Urothelium cell line (cell line): ENCODE measurements around the gene NMT1.

Source experiments
- DNase-seq: peaks from one replicate; pipeline ENCODE4 v3.0.0; 2011; ENCODE audit warnings: low spot score, mixed read lengths
- FAIRE-seq: peaks from 2 replicates; lab custom pipeline; 2011; peaks lifted over from hg19 to GRCh38; lab: Jason Lieb, UNC

The NMT1 gene

GRCh38 chr17:45077643-45078042 is 16.5 kb downstream of the NMT1 start:
- DNase-seq (no peak), FAIRE-seq (no peak)

GRCh38 chr17:45081047-45081703 is 20.1 kb downstream of the NMT1 start:
- no peak for FAIRE-seq

DNA sequence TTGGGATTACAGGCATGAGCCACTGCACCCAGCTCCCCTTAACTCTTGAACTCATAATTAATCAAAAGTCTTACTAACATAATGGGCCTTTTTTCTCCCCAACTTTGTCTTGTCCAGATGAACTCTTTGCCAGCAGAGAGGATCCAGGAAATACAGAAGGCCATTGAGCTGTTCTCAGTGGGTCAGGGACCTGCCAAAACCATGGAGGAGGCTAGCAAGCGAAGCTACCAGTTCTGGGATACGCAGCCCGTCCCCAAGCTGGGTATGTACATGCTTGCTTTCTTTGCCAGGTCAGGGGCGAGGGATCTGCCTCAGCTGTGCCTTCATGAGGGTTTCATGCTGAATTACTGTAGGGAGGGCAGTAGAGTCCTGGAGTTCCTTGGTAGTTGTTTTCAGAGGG is 25.3 kb downstream of the NMT1 start:
- no peak for DNase-seq
- FAIRE-seq: no peak

More at GRCh38 chr17:45081047-45081703, 20.1 kb downstream of the NMT1 start:
- no peak for DNase-seq

GRCh38 chr17:45086865-45087503 is 25.9 kb downstream of the NMT1 start:
- no peak for FAIRE-seq

DNA sequence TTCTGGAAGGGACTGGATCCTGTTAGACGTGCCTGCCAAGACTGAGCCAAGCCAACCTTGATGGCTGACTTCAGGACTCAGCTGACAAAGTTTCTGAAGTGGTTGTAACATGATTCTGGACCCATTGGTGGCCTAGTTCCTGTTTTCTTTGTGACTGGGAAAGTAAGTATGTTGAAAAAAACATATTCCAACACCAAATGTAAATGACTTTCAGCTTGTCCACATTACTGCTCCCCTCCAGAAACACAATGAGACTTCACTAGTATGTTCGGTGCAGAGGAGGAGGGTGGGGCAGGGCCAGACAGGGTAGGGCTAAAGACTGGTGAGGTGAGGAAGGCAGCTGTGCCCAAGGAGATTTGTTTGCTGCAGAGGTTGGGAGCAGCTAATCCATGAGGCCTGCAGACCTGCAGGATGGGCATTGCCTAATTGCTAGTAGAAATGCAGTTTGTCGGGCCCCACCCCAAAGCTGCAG is 26.4 kb downstream of the NMT1 start:
- DNase-seq: no peak
- no peak for FAIRE-seq

More at GRCh38 chr17:45086865-45087503, 25.9 kb downstream of the NMT1 start:
- no peak for DNase-seq

DNA sequence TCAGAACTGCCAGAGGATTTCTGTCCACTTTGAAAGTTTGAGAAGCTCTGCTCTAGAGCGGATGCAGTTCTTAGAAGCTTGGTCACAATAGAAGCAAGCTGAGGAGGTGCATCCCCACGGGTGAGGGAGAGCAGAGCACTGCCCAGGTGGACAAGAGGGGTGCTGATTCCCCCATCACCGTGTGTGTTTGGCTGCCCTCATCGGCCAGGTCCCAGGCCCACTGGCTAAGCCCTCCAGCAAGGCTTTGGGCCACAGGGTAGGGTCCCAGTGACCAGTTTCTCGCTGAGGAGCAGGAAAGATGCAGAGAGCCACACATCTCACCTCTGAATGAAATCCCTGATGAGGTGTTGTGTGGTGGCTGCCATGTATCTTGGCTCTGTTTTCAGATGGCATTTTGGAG is 26.9 kb downstream of the NMT1 start:
- no peak for FAIRE-seq

GRCh38 chr17:45088741-45089140 is 27.6 kb downstream of the NMT1 start:
- FAIRE-seq: no peak
- no peak for DNase-seq

More for the DNA sequence above, 26.9 kb downstream of the NMT1 start:
- no peak for DNase-seq

GRCh38 chr17:45090711-45091110 is 29.6 kb downstream of the NMT1 start:
- FAIRE-seq (no peak), DNase-seq (no peak)

DNA sequence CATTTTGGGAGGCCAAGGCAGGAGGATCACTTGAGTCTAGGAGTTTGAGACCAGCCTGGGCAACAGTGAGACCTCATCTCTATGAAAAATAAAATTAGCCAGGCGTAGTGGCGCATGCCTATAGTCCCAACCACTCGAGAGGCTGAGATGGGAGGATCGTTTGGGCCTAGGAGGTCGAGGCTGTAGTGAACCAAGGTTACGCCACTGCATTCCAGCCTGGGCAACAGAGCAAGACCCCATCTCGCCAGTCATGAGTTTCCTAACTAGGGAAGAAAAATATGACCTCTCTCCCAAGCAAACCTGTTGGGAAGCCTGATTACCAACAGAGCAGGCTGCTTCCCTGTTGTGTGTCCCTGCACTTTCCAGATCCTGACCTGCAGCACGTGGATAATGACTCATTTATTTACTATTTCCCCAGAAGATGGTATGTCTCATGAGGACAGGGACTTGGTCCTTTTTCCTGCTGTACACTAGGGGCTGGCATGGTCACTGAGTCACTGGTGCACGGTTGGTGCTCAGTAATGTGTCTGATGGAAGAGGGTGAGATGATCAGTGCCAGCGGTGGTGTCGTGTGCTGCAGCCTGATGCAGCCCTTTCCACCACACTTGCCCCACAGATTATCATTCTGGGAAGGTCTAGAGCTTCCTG is 30.8 kb downstream of the NMT1 start:
- FAIRE-seq: no peak
- DNase-seq: no peak

DNA sequence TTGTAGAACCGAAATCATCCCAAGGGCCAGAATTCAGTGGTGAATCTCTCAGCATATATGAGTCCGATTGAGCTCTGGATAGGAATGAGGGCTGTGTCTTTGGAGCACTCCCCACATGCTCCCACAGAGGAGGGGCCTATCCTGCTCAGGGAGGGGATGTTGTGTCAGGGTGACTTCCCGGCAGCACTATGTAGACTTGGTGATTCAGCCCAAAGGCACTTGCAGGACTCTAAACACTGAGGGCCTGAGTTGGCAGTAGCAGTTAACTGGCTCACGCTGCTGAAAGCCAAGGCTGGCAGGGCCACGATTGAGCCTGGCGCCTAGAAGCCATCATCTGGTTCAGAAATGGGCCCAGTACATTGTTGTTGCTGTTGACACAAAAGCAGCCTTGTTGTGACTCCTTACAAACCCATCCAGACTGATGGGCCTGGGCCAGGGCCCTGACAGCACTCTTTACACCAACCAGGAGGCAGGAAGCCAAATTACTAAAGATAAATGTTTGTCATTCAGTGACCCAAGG is 31.9 kb downstream of the NMT1 start:
- DNase-seq: peak; percentile 97
- FAIRE-seq: peak; percentile 98

DNA sequence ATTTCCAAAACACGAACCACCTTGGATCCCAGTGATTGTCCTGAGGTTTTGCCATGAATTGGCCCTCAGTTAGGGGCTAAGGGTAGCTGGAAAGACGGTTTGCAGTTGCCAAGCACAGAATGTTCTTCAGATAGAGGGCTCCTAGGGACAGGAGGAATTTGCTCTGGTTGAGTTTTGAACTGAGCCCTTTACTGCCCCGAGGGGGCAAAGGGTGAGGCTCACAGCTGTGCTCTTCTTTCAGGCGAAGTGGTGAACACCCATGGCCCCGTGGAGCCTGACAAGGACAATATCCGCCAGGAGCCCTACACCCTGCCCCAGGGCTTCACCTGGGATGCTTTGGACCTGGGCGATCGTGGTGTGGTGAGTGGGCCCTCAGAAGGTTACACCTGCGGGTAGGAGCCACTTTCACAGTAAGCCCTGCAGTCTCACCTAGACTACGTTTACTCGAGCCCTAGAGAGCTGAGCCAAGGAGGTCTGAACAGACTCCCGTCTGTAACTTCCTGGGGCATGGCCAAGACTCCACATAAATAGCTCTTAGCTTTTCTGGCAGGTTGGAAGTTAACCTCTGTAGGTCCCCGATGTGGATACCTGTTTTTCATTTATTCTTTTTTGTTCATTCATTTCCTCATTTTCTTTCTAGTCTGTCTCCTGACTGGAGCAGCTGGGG is 32.5 kb downstream of the NMT1 start:
- FAIRE-seq (no peak), DNase-seq (no peak)

DNA sequence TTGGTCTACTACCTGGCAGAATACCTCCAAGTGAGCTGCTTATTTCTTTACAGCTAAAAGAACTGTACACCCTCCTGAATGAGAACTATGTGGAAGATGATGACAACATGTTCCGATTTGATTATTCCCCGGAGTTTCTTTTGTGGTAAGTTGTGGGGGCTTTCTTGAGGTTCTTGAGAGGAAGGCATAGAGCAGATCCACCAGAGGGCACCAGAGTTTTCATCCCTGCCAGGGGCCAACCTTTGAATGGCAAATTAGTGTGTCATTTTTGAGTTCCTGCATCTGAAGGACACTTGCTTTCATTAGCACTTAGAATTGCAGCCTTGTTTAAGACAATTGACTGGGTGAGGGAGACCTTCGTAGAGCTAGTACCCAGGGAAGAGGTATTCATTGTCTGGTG is 35.0 kb downstream of the NMT1 start:
- FAIRE-seq: no peak
- DNase-seq: no peak

DNA sequence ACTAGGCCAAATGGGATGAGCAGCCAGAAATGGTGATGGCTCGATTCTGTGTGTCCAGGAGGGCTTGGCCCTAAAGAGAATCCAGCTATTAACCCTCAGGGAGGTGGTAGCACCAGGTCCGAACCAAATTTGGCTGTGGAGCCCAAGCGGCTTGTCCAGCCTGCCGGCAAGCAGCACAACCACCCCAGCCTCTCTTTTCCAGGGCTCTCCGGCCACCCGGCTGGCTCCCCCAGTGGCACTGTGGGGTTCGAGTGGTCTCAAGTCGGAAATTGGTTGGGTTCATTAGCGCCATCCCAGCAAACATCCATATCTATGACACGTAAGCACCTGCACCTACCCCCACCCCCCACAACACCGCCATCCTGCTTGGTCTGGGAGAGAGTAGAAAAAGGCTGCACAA is 35.8 kb downstream of the NMT1 start:
- FAIRE-seq (no peak), DNase-seq (no peak)

DNA sequence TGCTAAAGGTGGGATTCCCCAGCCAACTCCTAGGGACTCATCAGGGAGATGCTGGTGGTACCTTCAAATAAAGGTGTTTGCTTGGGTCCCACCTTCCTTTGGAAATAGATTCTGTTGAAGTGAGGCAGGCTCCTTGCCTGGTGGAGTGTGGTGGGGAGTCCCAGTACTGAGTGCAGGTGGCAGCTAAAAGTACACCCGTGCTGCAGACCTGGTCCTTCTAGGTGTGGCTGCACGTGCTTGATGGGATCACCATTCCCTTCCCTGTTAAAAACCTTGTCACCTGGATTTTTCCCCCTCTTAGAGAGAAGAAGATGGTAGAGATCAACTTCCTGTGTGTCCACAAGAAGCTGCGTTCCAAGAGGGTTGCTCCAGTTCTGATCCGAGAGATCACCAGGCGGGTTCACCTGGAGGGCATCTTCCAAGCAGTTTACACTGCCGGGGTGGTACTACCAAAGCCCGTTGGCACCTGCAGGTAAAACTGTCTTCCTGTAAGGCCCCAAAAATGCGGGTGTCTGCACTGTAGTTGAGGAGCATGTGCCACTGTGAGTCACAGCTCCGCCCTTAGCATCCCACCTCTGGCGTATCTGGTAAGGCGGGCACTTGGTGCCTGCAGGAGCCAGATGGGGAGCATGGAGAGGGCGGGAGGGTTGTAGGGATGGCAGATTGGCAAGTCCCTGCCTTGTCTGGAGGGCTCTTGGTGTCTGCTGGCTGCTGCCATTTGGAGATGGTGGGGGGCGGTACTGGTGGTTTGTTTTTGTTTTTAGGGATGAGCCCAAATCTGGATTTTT is 37.2 kb downstream of the NMT1 start:
- no peak for DNase-seq
- no peak for FAIRE-seq

DNA sequence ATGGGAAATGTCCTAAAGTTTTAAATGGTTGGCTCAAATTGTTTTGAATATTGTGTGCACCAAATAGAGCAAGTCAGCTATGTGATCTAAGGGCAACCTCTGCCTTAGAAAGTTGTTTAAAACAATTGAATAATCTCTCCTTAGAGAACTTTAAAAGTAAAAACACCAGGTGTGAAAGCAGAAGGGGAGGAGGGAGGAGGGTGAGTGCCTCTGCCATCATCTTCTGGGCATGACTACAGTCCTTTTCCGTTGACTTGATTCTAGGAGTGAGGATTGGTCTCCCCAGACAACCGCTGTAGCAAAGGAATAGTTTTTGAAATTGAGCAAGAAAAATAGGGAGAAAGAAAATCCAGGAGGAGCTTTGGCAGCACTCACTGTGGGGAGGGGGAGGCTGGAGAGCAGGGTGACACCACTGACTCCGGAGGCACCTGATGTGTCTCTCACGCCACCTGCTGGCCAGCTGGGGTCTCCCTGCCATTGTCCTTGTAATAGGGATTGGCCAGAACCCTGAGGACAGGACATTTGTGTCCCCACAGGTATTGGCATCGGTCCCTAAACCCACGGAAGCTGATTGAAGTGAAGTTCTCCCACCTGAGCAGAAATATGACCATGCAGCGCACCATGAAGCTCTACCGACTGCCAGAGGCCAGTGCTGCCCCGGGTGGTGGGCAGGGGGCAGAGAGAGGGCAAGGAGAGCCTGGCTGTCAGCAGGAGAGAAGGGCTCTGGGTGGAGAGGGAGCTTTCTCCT is 37.9 kb downstream of the NMT1 start:
- DNase-seq: peak; percentile 85
- FAIRE-seq: no peak

- DNase-seq: no peak
- no peak for FAIRE-seq
Measured at GRCh38 chr17:45101546-45101882, 40.4 kb downstream of the NMT1 start.

- DNase-seq: no peak
- no peak for FAIRE-seq
Measured at GRCh38 chr17:45101883-45102811, 41.0 kb downstream of the NMT1 start.

DNA sequence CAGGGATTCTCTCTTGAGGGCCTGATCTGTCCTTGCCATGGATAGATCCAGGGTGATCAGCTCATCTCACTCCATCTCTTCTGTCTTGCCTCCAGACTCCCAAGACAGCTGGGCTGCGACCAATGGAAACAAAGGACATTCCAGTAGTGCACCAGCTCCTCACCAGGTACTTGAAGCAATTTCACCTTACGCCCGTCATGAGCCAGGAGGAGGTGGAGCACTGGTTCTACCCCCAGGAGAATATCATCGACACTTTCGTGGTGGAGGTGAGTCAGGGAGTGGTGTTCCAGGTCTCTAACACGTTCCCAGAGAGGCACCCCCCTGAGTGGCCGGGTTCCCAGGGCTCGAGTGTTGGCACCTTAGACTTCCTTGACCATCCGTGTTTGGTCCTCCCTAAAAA is 41.7 kb downstream of the NMT1 start:
- DNase-seq (no peak), FAIRE-seq (no peak)

DNA sequence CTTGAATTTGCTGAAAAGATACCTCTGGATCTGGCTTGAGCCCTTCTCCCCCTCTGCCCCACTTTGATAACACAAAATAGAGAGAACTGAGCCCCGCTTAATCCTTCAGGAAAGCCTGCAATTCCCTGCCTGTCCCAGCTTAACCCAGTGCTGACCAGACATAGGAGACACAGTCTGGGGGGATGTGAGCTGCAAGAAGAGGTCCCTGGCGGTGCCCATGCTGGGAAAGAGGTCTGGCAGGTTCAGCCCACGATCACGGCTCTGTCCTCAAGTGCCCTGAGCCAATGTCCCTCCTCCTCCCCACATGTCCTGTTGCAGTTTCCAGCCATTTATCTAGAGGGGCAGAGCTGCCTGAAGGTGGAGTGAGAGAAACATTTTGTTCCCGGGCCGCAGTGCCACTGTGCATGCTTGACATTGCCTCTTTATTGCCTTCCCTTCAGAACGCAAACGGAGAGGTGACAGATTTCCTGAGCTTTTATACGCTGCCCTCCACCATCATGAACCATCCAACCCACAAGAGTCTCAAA is 42.2 kb downstream of the NMT1 start:
- no peak for FAIRE-seq
- DNase-seq: no peak
